Skeletal muscle satellite cell (primary cell): ENCODE results near the gene CUL9.

Experiments
- H3K27me3 ChIP-seq: 2 replicates; pipeline ENCODE4 v1.7.0; 2013; ENCODE audit warnings: low read length; ENCODE audit not compliant: control insufficient read depth, insufficient read depth
- H3K36me3 ChIP-seq: 2 replicates; pipeline ENCODE4 v1.7.0; 2013; ENCODE audit warnings: mild to moderate bottlenecking, control low read depth, low read length; ENCODE audit not compliant: insufficient read depth
- H3K4me1 ChIP-seq: 2 replicates; pipeline ENCODE4 v1.7.0; 2013; ENCODE audit warnings: low read length; ENCODE audit not compliant: control insufficient read depth, insufficient read depth
- H3K4me2 ChIP-seq: 2 replicates; pipeline ENCODE4 v1.7.0; 2013; ENCODE audit warnings: mild to moderate bottlenecking, low read length
- H3K4me3 ChIP-seq: 2 replicates; pipeline ENCODE4 v1.7.0; 2013; ENCODE audit warnings: low read length
- H3K9ac ChIP-seq: 2 replicates; pipeline ENCODE4 v1.7.0; 2013; ENCODE audit warnings: mild to moderate bottlenecking, low read depth, low read length, moderate library complexity
- H3K9me3 ChIP-seq: replicated peaks from 2 replicates; pipeline ENCODE4 v1.7.0; 2013; ENCODE audit warnings: mild to moderate bottlenecking, control low read depth, low read length

The CUL9 gene

DNA sequence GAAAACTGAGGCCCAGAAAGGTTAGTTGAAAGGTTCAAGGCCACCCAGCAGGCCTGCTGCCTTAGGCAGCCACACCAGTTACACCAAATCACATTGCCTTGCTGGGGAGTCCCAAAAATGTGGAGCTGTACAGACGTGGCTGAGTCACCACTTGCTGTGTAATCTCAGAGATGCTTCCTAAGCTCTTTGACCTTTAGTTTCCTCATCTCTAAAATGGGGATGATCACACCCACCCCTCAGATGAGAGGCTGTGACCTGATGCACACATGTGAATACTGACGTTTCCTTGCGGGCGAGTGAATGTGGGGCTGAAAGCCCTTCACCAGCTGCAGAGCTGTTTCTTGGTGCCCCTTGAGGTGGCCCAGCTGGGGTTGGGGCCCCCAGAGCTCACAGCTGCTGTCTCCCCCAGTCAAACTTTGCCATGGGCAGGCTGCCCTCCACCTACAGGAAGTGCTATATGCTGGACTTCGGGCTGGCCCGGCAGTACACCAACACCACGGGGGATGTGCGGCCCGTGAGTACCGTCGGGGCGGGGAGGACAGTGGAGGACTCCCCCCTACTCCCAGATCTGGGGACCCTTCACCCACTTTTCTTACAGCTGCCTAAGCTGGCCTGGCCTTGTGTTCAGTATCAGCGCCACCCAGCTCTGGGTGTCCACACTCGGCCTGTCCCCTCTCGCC lies 72.3 kb downstream of the CUL9 start:
- Histone ChIP-seq H3K9ac (no peak overlapping the region), H3K4me1 (no peaks in the 10 kb centered on the region), H3K36me3 (no peaks in the 10 kb centered on the region), H3K27me3 (peaks cover 52% of the 10 kb centered on the region), H3K4me3 (no peak overlapping the region), H3K4me2 (no peak overlapping the region), H3K9me3 (no peaks in the 10 kb centered on the region)

DNA sequence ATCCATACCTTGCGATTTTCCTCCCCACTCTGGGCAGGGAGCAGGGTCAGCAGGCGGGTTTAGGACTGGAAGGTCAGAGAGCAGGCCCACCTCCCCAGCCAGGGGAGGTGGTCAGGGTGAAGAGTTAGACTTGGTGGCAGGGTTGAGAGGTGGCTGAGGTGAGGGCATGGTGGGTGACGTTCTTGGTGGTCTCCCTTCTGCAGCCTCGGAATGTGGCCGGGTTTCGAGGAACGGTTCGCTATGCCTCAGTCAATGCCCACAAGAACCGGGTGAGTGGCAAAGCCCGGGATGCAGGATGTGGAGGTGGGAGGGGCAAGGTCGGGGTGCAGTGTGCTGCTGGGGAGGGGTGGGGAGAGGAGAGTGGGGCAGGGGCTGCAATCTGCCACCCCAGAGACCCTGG lies 72.8 kb downstream of the CUL9 start:
- Histone ChIP-seq H3K9me3 (no peaks in the 10 kb centered on the region), H3K4me3 (no peak overlapping the region), H3K4me2 (no peak overlapping the region), H3K4me1 (no peaks in the 10 kb centered on the region), H3K27me3 (peaks cover 52% of the 10 kb centered on the region), H3K36me3 (no peaks in the 10 kb centered on the region), H3K9ac (no peak overlapping the region)

DNA sequence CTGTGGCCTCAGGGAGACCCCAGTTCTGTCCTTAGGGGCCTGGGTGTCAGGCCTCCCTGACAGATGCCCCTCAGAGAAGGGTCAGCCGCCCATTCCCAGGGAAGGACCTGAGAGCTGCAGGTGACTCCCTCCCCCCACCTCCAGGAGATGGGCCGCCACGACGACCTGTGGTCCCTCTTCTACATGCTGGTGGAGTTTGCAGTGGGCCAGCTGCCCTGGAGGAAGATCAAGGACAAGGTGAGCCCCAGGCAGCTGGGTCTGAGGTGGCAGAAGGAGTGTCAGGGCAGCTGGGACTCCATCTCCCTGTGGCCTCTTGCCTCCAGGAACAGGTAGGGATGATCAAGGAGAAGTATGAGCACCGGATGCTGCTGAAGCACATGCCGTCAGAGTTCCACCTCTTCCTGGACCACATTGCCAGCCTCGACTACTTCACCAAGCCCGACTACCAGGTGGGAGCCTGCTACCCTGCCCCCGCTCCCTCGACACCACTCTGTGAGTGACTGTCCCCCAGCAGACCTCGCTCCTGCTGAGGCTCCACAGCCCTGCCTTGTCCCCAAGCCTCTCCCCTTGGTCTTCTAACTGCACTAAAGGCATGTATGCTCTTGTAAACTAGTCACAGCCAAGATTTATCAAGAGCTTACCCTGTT lies 73.5 kb downstream of the CUL9 start:
- H3K4me2 ChIP-seq, result no peak overlapping the region
- no peaks in the 10 kb centered on the region for H3K4me1 ChIP-seq
- H3K4me3 ChIP-seq, result no peak overlapping the region
- no peaks in the 10 kb centered on the region for H3K9me3 ChIP-seq
- no peaks in the 10 kb centered on the region for H3K36me3 ChIP-seq
- H3K27me3 ChIP-seq, result peaks cover 55% of the 10 kb centered on the region
- H3K9ac ChIP-seq, result no peak overlapping the region

DNA sequence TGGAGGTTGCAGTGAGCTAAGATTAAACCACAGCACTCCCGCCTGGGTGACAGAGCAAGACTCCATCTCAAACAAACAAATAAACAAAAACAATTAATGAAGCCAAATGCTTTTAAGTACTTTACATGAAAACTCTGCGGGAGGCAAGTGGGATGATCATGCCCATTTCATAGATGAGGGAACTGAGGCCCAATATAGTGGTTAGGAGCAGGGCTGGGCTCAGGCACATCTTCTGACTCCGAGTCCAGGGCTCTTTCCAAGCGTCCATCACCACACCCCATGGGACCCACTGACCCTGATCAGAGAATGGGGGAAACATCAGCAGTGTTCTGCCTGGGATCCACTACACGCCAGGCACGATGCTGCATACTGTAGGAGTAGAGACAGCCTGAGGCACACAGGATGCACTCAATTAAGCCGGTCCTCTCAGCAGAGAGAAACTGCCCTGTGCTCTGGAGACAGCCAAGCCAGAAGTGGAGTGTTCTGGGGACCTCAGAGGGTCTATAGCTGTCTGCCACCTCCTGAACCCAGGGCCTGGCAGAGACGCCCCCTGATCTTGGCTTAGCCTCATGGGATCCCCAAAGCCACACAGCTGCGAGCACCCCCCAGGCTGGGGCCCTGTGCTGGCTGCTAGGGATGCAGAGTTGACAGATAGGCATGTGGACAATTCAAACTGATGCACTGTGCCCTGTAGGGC lies 74.8 kb downstream of the CUL9 start:
- Histone ChIP-seq H3K36me3 (no peaks in the 10 kb centered on the region), H3K9ac (no peak overlapping the region), H3K27me3 (peaks cover 46% of the 10 kb centered on the region), H3K4me2 (no peak overlapping the region), H3K4me3 (no peak overlapping the region), H3K4me1 (no peaks in the 10 kb centered on the region), H3K9me3 (no peaks in the 10 kb centered on the region)

DNA sequence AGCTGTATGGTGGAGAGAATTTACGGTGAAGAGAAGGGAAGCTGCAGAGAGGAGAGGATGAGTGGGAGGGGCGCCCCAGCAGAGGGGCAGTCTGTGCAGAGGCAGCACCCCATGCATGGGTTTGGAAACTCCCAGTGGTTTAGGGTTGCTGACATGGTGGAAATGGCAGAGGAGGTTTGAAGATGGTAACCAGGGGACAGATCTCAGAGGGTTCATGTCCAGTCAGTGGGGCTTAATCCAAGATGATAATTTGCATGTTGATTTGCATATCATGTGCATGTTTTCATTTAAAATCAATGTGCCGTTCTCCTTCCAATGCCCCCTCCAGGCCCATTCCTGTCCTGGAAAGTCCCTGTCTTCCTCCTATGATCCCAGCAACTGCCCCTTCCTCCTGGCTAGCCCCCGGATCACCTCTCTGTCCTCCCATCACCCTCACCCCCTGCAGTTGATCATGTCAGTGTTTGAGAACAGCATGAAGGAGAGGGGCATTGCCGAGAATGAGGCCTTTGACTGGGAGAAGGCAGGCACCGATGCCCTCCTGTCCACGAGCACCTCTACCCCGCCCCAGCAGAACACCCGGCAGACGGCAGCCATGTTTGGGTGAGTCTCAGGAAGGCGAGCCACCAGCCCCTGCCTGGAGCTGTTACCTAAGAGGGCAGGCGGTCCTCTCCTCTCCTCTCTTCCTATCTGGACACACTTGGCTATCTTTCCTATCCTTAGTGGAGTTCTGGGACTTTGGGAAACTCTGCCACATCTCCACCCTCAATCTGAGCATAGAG lies 75.6 kb downstream of the CUL9 start:
- Histone ChIP-seq H3K9me3 (no peaks in the 10 kb centered on the region), H3K4me1 (no peaks in the 10 kb centered on the region), H3K4me3 (no peak overlapping the region), H3K4me2 (no peak overlapping the region), H3K36me3 (no peaks in the 10 kb centered on the region), H3K9ac (no peak overlapping the region), H3K27me3 (peaks cover 43% of the 10 kb centered on the region)

DNA sequence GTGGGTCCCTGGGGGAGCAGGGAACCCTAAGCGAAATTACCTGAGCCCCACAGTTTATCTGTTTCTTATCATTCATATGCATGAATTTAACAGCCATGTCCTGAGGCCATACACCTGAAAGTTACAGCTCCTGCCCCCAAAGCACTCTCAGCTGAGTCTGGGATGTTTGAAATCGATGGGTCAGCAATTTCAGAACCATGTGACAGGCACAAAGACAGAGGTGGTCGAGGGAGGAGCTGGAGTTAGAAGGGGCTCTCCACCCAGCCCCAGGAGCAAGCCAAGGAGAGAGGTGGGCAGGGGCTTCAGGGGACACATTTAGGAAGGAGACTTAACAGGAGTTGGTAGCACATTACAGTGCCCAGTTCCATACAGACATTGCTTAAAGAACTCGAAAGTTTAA lies 76.2 kb downstream of the CUL9 start:
- Histone ChIP-seq H3K9ac (no peak overlapping the region), H3K9me3 (no peaks in the 10 kb centered on the region), H3K4me3 (no peak overlapping the region), H3K36me3 (no peaks in the 10 kb centered on the region), H3K27me3 (peaks cover 37% of the 10 kb centered on the region), H3K4me2 (no peak overlapping the region), H3K4me1 (no peaks in the 10 kb centered on the region)

DNA sequence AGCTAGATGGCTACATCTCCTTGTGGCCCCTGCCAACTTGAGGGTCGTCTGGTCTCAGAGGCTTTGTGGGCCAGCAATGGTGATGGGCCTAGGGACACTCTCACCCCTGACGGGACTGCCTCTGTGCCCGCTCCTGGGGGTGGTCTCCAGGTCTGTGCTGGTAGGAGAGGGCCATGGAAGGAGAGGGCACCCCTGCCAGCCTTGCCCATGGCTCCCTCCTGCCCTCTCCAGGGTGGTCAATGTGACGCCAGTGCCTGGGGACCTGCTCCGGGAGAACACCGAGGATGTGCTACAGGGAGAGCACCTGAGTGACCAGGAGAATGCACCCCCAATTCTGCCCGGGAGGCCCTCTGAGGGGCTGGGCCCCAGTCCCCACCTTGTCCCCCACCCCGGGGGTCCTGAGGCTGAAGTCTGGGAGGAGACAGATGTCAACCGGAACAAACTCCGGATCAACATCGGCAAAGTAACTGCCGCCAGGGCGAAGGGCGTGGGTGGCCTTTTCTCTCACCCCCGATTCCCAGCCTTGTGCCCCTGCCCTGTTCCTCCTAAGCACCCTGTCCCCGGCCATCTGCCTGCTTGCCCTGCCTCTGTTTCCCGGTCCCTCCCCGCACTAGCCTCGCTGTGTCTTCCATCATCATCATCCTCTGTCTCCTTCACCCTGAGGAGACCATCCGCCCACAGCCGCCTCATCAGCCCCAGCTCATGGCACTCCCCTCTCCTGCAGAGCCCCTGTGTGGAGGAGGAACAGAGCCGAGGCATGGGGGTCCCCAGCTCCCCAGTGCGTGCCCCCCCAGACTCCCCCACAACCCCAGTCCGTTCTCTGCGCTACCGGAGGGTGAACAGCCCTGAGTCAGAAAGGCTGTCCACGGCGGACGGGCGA lies 77.1 kb downstream of the CUL9 start:
- H3K4me2 ChIP-seq, result no peak overlapping the region
- H3K27me3 ChIP-seq, result peaks cover 32% of the 10 kb centered on the region
- H3K36me3 ChIP-seq, result no peaks in the 10 kb centered on the region
- no peak overlapping the region for H3K9ac ChIP-seq
- H3K4me3 ChIP-seq, result no peak overlapping the region
- H3K9me3 ChIP-seq, result no peaks in the 10 kb centered on the region
- no peaks in the 10 kb centered on the region for H3K4me1 ChIP-seq

DNA sequence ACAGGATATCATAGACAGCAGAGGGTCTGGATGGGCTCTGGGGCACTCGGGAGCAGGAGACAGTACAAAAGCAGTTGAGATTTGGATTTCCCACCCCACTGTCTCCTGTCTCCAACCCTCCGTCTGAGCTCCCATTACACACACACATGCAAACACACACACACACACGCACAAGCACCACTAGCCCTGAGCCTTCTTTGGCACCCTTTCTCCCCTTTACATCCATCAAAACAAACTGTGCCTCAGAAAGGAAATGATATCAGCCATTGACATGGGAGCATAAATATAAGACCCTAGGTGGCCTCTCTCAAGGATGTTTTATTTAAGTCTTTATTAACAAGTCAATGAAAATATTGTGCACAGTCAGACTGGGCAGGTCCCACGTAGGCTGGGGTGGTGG lies 78.8 kb downstream of the CUL9 start:
- no peaks in the 10 kb centered on the region for H3K9me3 ChIP-seq
- H3K36me3 ChIP-seq, result no peaks in the 10 kb centered on the region
- no peak overlapping the region for H3K4me3 ChIP-seq
- no peak overlapping the region for H3K9ac ChIP-seq
- no peak overlapping the region for H3K4me2 ChIP-seq
- peaks cover 39% of the 10 kb centered on the region for H3K27me3 ChIP-seq
- no peaks in the 10 kb centered on the region for H3K4me1 ChIP-seq

DNA sequence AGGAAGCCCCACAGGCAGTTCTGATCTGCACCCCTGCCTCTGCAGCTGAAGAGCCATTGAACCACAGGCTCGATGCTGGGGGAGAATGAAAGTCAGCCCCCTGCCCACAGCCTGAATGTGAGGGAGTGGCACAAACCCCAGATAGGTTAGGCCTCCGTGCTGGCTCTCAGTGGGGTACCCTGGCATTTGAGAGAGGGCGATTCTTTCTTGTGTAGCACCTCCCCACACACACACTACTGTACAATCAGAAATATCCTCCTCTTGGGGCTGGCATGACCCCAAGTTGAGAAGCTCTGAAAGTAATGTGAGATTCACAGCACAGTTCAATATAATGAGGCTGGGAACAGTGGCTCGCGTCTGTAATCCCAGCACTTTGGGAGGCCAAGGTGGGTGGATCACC lies 79.2 kb downstream of the CUL9 start:
- Histone ChIP-seq H3K27me3 (peaks cover 41% of the 10 kb centered on the region), H3K36me3 (no peaks in the 10 kb centered on the region), H3K9me3 (no peaks in the 10 kb centered on the region), H3K4me1 (no peaks in the 10 kb centered on the region), H3K4me3 (no peak overlapping the region), H3K9ac (no peak overlapping the region), H3K4me2 (no peak overlapping the region)

DNA sequence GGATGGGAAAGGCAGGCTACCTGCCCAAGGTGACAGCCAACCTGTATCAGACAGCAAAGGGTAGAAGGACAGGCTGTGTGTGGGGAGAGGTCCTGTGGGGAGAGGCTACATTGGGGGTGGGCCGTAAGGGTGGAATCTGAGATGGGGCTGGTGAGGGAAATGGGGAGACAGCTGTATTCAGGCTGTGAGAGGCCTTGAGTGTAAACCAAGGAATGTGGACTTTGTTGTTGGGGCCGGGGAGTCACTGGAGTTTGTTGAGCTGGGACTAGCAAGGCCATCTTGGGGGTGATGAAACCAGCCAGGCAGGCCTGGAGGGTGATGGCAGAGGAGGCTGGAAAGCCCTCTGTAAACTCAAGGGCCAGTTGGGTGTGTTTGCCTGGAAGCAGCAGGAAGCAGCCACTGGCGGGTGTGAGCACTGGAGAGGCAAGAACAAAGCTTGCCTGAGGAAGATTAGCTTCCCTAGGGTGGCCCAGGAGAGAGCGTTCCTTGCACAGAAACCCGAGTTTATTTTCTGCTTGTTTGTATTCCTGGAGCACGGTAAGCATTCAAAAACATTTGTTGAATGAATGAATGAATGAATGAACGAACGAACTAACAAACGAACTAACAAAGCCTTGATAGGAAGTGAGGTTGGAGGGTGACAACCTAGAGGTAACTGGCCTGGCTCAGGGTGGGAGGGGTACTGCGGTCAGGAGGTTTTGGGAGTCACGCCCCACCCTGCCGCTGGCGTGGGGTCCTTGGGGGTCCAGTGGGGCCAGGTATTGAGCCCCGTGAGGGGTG lies 80.2 kb downstream of the CUL9 start:
- Histone ChIP-seq H3K9ac (no peak overlapping the region), H3K27me3 (peaks cover 39% of the 10 kb centered on the region), H3K4me2 (no peak overlapping the region), H3K4me1 (no peaks in the 10 kb centered on the region), H3K36me3 (no peaks in the 10 kb centered on the region), H3K4me3 (no peak overlapping the region), H3K9me3 (no peaks in the 10 kb centered on the region)
